ENCODE measurements around the gene ALK.
"Not testable (repeated sequence)": the region's sequence is repeated elsewhere in the genome, so short reads cannot be mapped to it uniquely, and the experiment has no call there.

Gene ALK

DNA sequence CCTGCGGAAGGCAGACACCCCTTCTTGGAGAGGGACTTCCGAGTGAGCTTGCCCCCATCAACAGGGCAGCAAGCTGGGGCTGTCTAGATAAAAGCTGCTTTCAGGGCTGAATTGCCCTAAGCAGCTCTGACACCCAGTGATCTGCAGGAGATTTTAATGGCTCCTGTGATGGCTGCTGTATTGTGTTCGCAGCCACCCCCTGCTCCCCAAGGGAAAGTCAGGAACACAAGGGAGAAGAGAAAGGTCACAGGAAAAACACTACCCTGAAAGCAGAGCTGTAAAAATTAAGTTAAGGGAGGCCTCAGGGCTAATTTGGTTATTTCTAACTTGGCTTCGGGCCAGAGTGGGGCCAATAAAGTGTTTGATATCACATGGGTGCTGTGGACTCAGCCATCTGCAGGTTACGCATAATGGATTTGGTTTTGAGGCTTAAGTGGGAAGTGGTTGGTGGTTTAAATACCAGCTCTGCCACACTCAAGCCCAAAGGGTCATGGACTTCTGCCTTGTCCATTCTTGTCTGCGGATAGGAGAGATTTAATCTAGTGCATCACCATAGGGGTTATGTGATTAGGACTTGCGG, 658.6 kb downstream of the ALK start:
- H3K4me3 ChIP-seq (ENCODE audit: low read depth, low read length), result no peak overlapping the region
- no peak for DNase-seq (ENCODE audit: low read depth)
- TF ChIP-seq, protein P1, sequence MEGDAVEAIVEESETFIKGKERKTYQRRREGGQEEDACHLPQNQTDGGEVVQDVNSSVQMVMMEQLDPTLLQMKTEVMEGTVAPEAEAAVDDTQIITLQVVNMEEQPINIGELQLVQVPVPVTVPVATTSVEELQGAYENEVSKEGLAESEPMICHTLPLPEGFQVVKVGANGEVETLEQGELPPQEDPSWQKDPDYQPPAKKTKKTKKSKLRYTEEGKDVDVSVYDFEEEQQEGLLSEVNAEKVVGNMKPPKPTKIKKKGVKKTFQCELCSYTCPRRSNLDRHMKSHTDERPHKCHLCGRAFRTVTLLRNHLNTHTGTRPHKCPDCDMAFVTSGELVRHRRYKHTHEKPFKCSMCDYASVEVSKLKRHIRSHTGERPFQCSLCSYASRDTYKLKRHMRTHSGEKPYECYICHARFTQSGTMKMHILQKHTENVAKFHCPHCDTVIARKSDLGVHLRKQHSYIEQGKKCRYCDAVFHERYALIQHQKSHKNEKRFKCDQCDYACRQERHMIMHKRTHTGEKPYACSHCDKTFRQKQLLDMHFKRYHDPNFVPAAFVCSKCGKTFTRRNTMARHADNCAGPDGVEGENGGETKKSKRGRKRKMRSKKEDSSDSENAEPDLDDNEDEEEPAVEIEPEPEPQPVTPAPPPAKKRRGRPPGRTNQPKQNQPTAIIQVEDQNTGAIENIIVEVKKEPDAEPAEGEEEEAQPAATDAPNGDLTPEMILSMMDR (IDR thresholded peaks at IDR 0.05; ENCODE audit: insufficient read depth, low read depth, low read length, missing control alignments), result no peak

DNA sequence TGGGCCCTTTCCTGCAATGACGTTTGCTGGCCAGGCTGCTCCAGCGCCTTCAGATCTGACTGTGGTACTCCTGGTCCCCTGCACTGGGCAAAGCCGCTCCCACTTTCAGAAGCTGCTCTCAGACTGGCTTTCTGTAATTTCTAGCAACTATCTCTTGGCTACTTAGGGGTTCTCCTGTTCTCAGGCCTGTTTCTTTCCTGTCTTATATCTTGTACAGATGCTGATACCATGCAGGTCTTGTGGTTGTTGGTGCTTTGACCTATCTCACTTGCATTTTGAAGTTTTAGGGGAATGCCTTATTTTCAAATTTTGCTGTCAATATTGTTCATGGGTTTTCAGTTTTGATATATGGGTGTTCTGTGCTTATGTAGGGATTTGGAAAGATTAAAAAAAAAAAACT, 660.4 kb downstream of the ALK start:
- H3K4me3 ChIP-seq (ENCODE audit: low read depth, low read length), result no peak overlapping the region
- TF ChIP-seq, protein P1 (IDR thresholded peaks at IDR 0.05; ENCODE audit: insufficient read depth, low read depth, low read length, missing control alignments), result no peak
- peak; percentile 65 for DNase-seq (ENCODE audit: low read depth)

DNA sequence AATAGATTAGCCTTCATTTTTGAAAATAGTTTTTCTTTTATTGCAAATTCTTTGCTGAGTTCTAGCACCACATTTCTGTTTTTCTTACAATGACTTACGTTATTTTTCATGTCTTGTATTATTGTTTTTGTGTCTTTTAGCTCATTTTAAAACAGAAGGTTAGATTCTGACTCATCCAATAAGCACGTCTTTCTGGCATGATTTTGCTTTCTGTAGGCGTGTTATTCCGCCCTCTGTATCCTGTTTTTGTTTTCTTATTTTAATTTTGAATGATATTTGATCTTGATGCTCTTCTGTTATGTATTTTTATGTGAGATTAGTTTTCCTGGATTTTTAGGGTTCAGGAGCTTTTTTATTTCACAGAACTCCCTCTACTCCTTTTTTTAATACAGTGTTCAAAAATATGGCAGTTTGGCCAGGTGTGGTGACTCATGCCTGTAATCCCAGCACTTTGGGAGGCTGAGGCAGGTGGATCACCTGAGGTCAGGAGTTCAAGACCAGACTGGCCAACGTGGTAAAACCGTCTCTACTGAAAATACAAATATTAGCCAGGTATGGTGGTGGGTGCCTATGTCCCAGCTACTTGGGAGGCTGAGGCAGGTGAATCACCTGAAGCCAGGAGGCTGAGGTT, 661.1 kb downstream of the ALK start:
- DNase-seq (ENCODE audit: low read depth), result no peak
- no peak overlapping the region for H3K4me3 ChIP-seq (ENCODE audit: low read depth, low read length)
- TF ChIP-seq, protein P1 (IDR thresholded peaks at IDR 0.05; ENCODE audit: insufficient read depth, low read depth, low read length, missing control alignments), result no peak

DNA sequence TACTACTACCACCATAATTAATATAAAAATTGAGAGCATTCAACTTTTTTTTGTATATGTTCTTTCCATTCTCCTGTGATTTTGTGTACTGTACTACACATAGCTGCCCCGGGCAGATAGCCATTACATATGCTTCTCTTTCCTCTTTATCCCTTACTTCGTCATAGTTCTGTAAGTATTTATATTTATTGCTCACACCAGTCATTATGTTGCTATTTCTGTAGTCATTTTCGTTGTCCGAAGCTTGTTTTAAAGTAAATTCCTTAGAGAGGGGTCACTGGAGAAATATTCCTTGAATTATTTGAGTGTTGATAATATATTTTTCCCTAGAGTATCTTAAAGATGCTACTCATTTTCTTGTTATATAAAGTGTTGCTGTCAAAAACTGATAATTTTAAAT, 662.2 kb downstream of the ALK start:
- no peak for DNase-seq (ENCODE audit: low read depth)
- H3K4me3 ChIP-seq (ENCODE audit: low read depth, low read length), result no peak overlapping the region
- TF ChIP-seq, protein P1 (IDR thresholded peaks at IDR 0.05; ENCODE audit: insufficient read depth, low read depth, low read length, missing control alignments), result no peak

DNA sequence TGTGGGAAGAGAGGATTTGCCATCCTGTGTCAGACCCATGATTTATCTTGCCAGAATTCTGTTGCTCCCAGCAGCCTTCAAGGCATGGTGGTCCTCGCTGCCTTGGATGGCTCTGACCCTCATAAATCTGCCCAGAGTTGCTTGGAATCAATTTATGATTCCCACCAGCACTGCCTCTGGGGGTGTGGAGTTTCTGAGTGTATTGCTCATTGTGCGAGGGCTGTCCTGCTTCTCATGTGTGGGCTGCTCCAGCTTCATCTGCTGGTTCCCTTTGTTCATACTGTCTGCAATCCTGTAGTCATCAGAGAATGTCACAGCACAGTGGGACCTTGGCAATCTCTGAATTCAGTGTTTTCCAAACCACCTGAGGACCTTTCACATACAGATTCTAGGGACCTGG, 666.4 kb downstream of the ALK start:
- DNase-seq (ENCODE audit: low read depth), result no peak
- TF ChIP-seq, protein P1 (IDR thresholded peaks at IDR 0.05; ENCODE audit: insufficient read depth, low read depth, low read length, missing control alignments), result no peak
- no peak overlapping the region for H3K4me3 ChIP-seq (ENCODE audit: low read depth, low read length)

DNA sequence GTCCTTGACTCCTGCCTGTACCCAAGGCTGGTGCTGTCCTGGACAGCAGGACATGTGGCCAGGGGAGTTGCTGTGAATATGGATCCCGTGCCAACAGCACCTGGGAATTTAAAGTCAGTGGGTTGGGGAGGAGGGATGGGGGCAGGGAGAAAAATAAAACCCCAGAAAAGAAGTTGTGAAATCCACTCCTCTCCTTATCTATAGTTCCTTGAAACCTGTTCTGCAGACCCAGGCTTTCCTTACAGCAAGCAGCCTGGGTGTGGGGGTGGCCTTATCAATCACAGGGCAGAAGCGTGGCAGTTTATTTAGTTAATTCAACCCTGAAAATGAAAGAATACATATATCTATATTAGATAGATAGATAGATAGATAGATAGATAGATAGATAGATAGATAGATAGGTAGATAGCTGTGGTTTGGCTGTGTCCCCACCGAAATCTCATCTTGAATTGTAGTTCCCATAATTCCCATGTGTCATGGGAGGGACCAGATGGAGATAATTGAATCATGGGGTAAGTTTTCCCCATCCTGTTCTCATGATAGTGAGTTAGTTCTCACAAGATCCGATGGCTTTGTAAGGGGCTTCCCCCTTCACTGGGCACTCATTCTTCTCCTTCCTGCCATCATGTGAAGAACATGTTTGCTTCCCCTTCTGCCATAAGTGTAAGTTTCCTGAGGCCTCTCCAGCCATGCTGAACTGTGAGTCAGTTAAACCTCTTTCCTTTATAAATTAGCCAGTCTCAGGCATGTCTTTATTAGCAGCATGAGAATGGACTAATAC, 667.7 kb downstream of the ALK start:
- not testable (repeated sequence) for DNase-seq (ENCODE audit: low read depth); H3K4me3 ChIP-seq (ENCODE audit: low read depth, low read length)

DNA sequence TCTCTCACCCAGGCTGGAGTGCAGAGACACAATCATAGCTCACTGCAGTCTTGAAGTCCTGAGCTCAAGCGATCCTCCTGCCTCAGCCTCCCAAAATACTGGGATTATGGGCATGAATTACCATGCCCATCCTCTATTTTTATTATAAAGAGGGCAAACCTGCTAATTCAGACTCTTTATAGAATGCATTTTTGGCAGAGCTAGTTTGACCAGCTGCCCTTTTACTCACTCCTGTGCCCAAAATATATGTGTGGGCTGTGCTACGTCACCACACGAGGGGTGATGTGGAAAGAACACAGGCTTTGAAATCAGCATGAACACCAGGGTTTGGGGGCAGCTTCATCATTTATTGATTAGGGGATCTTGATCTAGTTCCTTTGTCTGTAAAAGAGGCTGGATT, 668.4 kb downstream of the ALK start:
- no peak for DNase-seq (ENCODE audit: low read depth)
- TF ChIP-seq, protein P1 (IDR thresholded peaks at IDR 0.05; ENCODE audit: insufficient read depth, low read depth, low read length, missing control alignments), result no peak
- H3K4me3 ChIP-seq (ENCODE audit: low read depth, low read length), result no peak overlapping the region

Measured in GM12865 (cell line).